GM18951 (cell line): Measurements from ENCODE around the gene MRPL40.

Source experiments
- POLR2A ChIP-seq: IDR thresholded peaks from 4 replicates; pipeline ENCODE4 v1.6.1; 2011; ENCODE audit warnings: mild to moderate bottlenecking; ENCODE audit not compliant: insufficient read length, insufficient read depth; ENCODE audit errors: extremely low read depth
- in situ Hi-C: fragments of 300-500 bp; cut with MboI; formaldehyde crosslinking; loops from one replicate; pipeline ENCODE4 v1.12.0; 2022; ENCODE audit warnings: low sequenced_read_pairs, mixed read lengths, inconsistent platforms; ENCODE audit not compliant: unreplicated experiment

MRPL40 gene

GRCh38 chr22:19480173-19480568, 47.8 kb downstream of the MRPL40 start:
- in situ Hi-C loops: no loop called here
- TF ChIP-seq POLR2A: no peak

- in situ Hi-C loops: no loop called here
- TF ChIP-seq POLR2A: no peak
Measured at GRCh38 chr22:19480789-19481188, 48.4 kb downstream of the MRPL40 start.

- in situ Hi-C loops: no loop called here
- no peak for TF ChIP-seq POLR2A
Measured at GRCh38 chr22:19482297-19482696, 50.0 kb downstream of the MRPL40 start.

DNA sequence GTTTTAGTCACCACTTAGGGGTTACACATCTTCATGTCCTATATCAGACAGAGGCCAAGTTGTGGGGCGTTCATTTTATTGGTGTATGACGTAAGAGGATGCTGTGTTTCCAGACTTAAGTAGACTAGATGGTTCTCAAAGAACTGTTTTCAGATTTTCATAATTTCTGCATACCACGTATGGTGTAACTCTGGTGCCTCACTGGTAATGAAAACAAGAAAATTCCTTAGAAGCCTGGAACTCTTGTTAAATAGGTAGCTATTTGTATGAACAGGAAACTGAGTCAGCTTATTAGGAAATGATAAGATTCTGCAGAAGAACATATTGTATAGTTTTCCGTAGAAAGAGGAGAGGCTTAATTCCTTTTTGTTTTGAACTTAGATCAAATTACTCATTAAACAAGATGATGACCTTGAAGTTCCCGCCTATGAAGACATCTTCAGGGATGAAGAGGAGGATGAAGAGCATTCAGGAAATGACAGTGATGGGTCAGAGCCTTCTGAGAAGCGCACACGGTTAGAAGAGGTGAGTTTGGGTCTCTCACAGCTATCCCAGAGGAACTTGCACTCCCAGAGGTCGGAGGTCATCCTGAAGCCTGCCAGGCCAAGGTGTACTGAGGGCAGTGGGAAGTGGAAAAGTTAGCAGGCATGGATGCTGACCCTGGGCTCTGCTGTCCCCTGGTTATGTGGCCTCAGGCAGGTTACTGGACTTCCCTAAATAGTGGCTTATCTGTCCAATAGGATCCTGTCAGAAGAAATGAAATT, 51.3 kb downstream of the MRPL40 start:
- in situ Hi-C loops: no loop called here
- TF ChIP-seq POLR2A: no peak
